Esophagus muscularis mucosa (tissue), 4 donors: ENCODE results near the gene HS6ST3. TPM values are rescaled to one million over a fixed set of nuclear protein-coding genes. Genes with fewer than 3 reads are reported as not detected.

Source experiments
- DNase-seq: peaks from one replicate; pipeline ENCODE4 v3.0.0-alpha.2; 2017; ENCODE audit errors: extremely low spot score
- H3K27ac ChIP-seq, 4 donors: fragments of 200-600 bp; sonication (generic); replicated peaks in 1 of 4; 1 replicate in 3 of 4; 2 replicates in 1 of 4; pipeline ENCODE4 v1.5.1; 2016 to 2019; ENCODE audit warnings: mild to moderate bottlenecking in 1 of 4
- H3K27me3 ChIP-seq, 4 donors: fragments of 200-600 bp; sonication (generic); one replicate each; pipeline versions ENCODE4 v1.5.1 to v1.6.0; 2016 to 2019
- H3K36me3 ChIP-seq, 4 donors: fragments of 200-600 bp; sonication (generic); one replicate each; pipeline ENCODE4 v1.5.1; 2016 to 2019
- H3K4me1 ChIP-seq, 4 donors: fragments of 200-600 bp; sonication (generic); one replicate each; pipeline ENCODE4 v1.5.1; 2016 to 2019
- H3K4me3 ChIP-seq, 4 donors: fragments of 200-600 bp; sonication (generic); 1 replicate in 2 of 4; 2 replicates in 2 of 4; pipeline ENCODE4 v1.5.1; 2016 to 2019; ENCODE audit warnings: mild to moderate bottlenecking in 4 of 4, moderate library complexity in 1 of 4
- H3K9me3 ChIP-seq, 4 donors: fragments of 200-600 bp; sonication (generic); 1 replicate in 3 of 4; 2 replicates in 1 of 4; pipeline ENCODE4 v1.5.1; 2016 to 2019
- CTCF ChIP-seq, 3 experiments: fragments of 200-600 bp in 2 of 3; fragments of 450-650 bp in 1 of 3; sonication (generic) in 2 of 3; IDR thresholded peaks; one replicate each; pipeline ENCODE4 v1.5.1; 2017 to 2019; ENCODE audit warnings: antibody characterized with exemption in 3 of 3, mild to moderate bottlenecking in 2 of 3, moderate library complexity in 1 of 3
- EP300 ChIP-seq: sonication (generic); formaldehyde crosslinking; IDR thresholded peaks from one replicate; pipeline ENCODE4 v1.6.1; 2017; ENCODE audit warnings: antibody characterized with exemption
- POLR2A ChIP-seq: fragments of 450-650 bp; IDR thresholded peaks from one replicate; pipeline ENCODE4 v1.6.1; 2017; ENCODE audit warnings: antibody characterized with exemption, moderate library complexity, mild to moderate bottlenecking, low read depth
- POLR2AphosphoS5 ChIP-seq, 2 donors: sonication (generic); formaldehyde crosslinking; IDR thresholded peaks; one replicate each; pipeline ENCODE4 v1.6.1; 2017; ENCODE audit warnings: antibody characterized with exemption in 2 of 2
- WGBS: methylation state at CpG from one replicate; pipeline ENCODE4 v1.1.5; 2018; 5-methylcytosine and 5-hydroxymethylcytosine counted together
- intact Hi-C: fragments of 100-400 bp; cut with DNase I; formaldehyde crosslinking; loops from one replicate; pipeline ENCODE4 v1.15.1; 2023
- total RNA-seq, 4 donors: library from RNA; depleted of rRNA; stranded (reverse); fragments of >200 nt; gene quantifications; one replicate each; pipeline versions ENCODE4 v1.1.0 to v1.2.1, GENCODE V29; 2016

HS6ST3 gene
- total RNA-seq, 4 donors from 2014 or later: 4.6 to 12.4 (median 7.9) TPM

- H3K4me3 ChIP-seq: no peak overlapping the region
These were observed 758.4 kb downstream of the HS6ST3 start for GRCh38 chr13:96848286-96848685.

GRCh38 chr13:96849091-96849490, 759.2 kb downstream of the HS6ST3 start:
- 82% methylated on average over 5 of the region's 5 CpGs for WGBS
- no peak for DNase-seq
- intact Hi-C loops: no loop called here
- H3K36me3 ChIP-seq: no peaks in the 10 kb centered on the region
- no peaks in the 10 kb centered on the region for H3K9me3 ChIP-seq
- no peaks in the 10 kb centered on the region for H3K27me3 ChIP-seq
- H3K27ac ChIP-seq: no peak overlapping the region
- H3K4me1 ChIP-seq: no peaks in the 10 kb centered on the region
- no peak overlapping the region for H3K4me3 ChIP-seq
- TF ChIP-seq CTCF (IDR thresholded peaks at IDR 0.05): no peak
- no peak for TF ChIP-seq EP300
- no peak for TF ChIP-seq POLR2AphosphoS5 (IDR thresholded peaks at IDR 0.05)
- no peak for TF ChIP-seq POLR2A

More at GRCh38 chr13:96848286-96848685, 758.4 kb downstream of the HS6ST3 start:
- no peaks in the 10 kb centered on the region for H3K9me3 ChIP-seq
- DNase-seq: no peak
- WGBS: 86% methylated on average over 6 of the region's 6 CpGs
- H3K27me3 ChIP-seq: no peaks in the 10 kb centered on the region
- intact Hi-C loops: no loop called here
- TF ChIP-seq CTCF (IDR thresholded peaks at IDR 0.05) (no peak), POLR2AphosphoS5 (IDR thresholded peaks at IDR 0.05) (no peak), EP300 (no peak), POLR2A (no peak)
- H3K27ac ChIP-seq: no peak overlapping the region
- no peaks in the 10 kb centered on the region for H3K4me1 ChIP-seq
- H3K36me3 ChIP-seq: no peaks in the 10 kb centered on the region

GRCh38 chr13:96850538-96851145, 760.7 kb downstream of the HS6ST3 start:
- no peak for DNase-seq
- Histone ChIP-seq H3K36me3 (no peaks in the 10 kb centered on the region), H3K4me1 (no peaks in the 10 kb centered on the region), H3K9me3 (no peaks in the 10 kb centered on the region), H3K27ac (no peak overlapping the region), H3K4me3 (no peak overlapping the region), H3K27me3 (no peaks in the 10 kb centered on the region)
- intact Hi-C loops: no loop called here
- TF ChIP-seq EP300 (no peak), POLR2A (no peak), CTCF (IDR thresholded peaks at IDR 0.05) (no peak), POLR2AphosphoS5 (IDR thresholded peaks at IDR 0.05) (no peak)
- WGBS: 78% methylated on average over 10 of the region's 10 CpGs

- no peaks in the 10 kb centered on the region for H3K9me3 ChIP-seq
- DNase-seq: no peak
- no peak overlapping the region for H3K27ac ChIP-seq
- H3K27me3 ChIP-seq: no peaks in the 10 kb centered on the region
- no peak overlapping the region for H3K4me3 ChIP-seq
- intact Hi-C loops: no loop called here
- TF ChIP-seq EP300: no peak
- no peak for TF ChIP-seq POLR2A
- no peak for TF ChIP-seq POLR2AphosphoS5 (IDR thresholded peaks at IDR 0.05)
- no peak for TF ChIP-seq CTCF (IDR thresholded peaks at IDR 0.05)
- H3K4me1 ChIP-seq: no peaks in the 10 kb centered on the region
- WGBS: 62% methylated on average over 9 of the region's 9 CpGs
- no peaks in the 10 kb centered on the region for H3K36me3 ChIP-seq
These were observed 762.0 kb downstream of the HS6ST3 start for GRCh38 chr13:96851856-96852445.
